Activated CD8-positive, alpha-beta memory T cell treated with anti-CD3 and anti-CD28 coated beads for 36 hours (primary cell): ENCODE results near the gene NSRP1. TPM values are rescaled to one million over a fixed set of nuclear protein-coding genes. Genes with fewer than 3 reads are reported as not detected.
"Not testable (repeated sequence)": the region's sequence is repeated elsewhere in the genome, so short reads cannot be mapped to it uniquely, and the experiment has no call there.

Source experiments
- CTCF ChIA-PET: fragments of 350-600 bp; sonication (Branson Sonifier 250); formaldehyde crosslinking; loops from one replicate; lab custom pipeline; 2021; ENCODE audit warnings: antibody characterized with exemption; lab: Charles Lee
- POLR2A ChIA-PET: fragments of 350-600 bp; sonication (Branson Sonifier 250); formaldehyde crosslinking; loops from one replicate; lab custom pipeline; 2021; ENCODE audit warnings: antibody characterized with exemption; lab: Charles Lee
- total RNA-seq, 2 experiments: library from RNA; stranded (reverse); gene quantifications; one replicate each; pipeline ENCODE4 v1.2.3, GENCODE V29; 2021

NSRP1 gene
- total RNA-seq, 2 experiments from 2014 or later = 25.3 to 26.2 TPM

- ChIA-PET CTCF (interaction anchor here (0.6 to 0.9 kb wide), 2 partner anchors 172 to 741 kb away, joined by 3 read pairs; no protein-coding TSS in a partner anchor), POLR2A (interaction anchor here (0.6 kb wide), 1 partner anchor 60 kb away, joined by 3 read pairs; no protein-coding TSS in a partner anchor)
Observed at GRCh38 chr17:30164531-30164930, 47.9 kb downstream of the NSRP1 start.

GRCh38 chr17:30165147-30165546 lies 48.5 kb downstream of the NSRP1 start:
- ChIA-PET CTCF (no interaction called here), POLR2A (no interaction called here)

- CTCF ChIA-PET = no interaction called here
- POLR2A ChIA-PET = no interaction called here
Observed at GRCh38 chr17:30165960-30166359, 49.3 kb downstream of the NSRP1 start.

- ChIA-PET CTCF (interaction anchor here (0.8 to 1.4 kb wide), 2 partner anchors 166 to 268 kb away, joined by 3 read pairs; no protein-coding TSS in a partner anchor), POLR2A (interaction anchor here (0.6 kb wide), 1 partner anchor 184 kb away, joined by 3 read pairs; no protein-coding TSS in a partner anchor)
Observed at GRCh38 chr17:30170415-30170987, 53.9 kb downstream of the NSRP1 start.

- ChIA-PET CTCF (interaction anchor here (0.7 to 1.6 kb wide), 2 partner anchors 37 to 67 kb away, joined by 3 to 5 read pairs; no protein-coding TSS in a partner anchor), POLR2A (interaction anchor here (0.7 kb wide), 1 partner anchor 119 kb away, joined by 3 read pairs; the partner anchor contains the start of gene BLMH)
Observed at GRCh38 chr17:30172560-30172959, 55.9 kb downstream of the NSRP1 start.

- ChIA-PET CTCF (interaction anchor here (1.6 kb wide), 1 partner anchor 68 kb away, joined by 5 read pairs; no protein-coding TSS in a partner anchor), POLR2A (no interaction called here)
Observed at GRCh38 chr17:30173649-30174048, 57.0 kb downstream of the NSRP1 start.

GRCh38 chr17:30174556-30174955 lies 57.9 kb downstream of the NSRP1 start:
- POLR2A ChIA-PET = no interaction called here
- CTCF ChIA-PET = no interaction called here

GRCh38 chr17:30176855-30177254 lies 60.2 kb downstream of the NSRP1 start:
- ChIA-PET CTCF (no interaction called here), POLR2A (no interaction called here)

GRCh38 chr17:30186761-30187160 lies 70.1 kb downstream of the NSRP1 start:
- POLR2A ChIA-PET = no interaction called here
- CTCF ChIA-PET = no interaction called here

GRCh38 chr17:30187573-30187972 lies 71.0 kb downstream of the NSRP1 start:
- ChIA-PET CTCF (no interaction called here), POLR2A (no interaction called here)

- CTCF ChIA-PET = no interaction called here
- POLR2A ChIA-PET = no interaction called here
Observed at GRCh38 chr17:30188211-30188939, 71.8 kb downstream of the NSRP1 start.

GRCh38 chr17:30191072-30191471 lies 74.5 kb downstream of the NSRP1 start:
- CTCF ChIA-PET = interaction anchor here (0.5 kb wide), 1 partner anchor 147 kb away, joined by 4 read pairs; no protein-coding TSS in a partner anchor
- POLR2A ChIA-PET = no interaction called here

- CTCF ChIA-PET = interaction anchor here (0.6 kb wide), 1 partner anchor 17 kb away, joined by 4 read pairs; no protein-coding TSS in a partner anchor
- POLR2A ChIA-PET = no interaction called here
Observed at GRCh38 chr17:30196504-30196903, 79.9 kb downstream of the NSRP1 start.

GRCh38 chr17:30197416-30197815 lies 80.8 kb downstream of the NSRP1 start:
- POLR2A ChIA-PET = no interaction called here
- CTCF ChIA-PET = no interaction called here

- POLR2A ChIA-PET = interaction anchor here (0.5 kb wide), 1 partner anchor 47 kb away, joined by 5 read pairs; no protein-coding TSS in a partner anchor
- CTCF ChIA-PET = no interaction called here
Observed at GRCh38 chr17:30199600-30199999, 83.0 kb downstream of the NSRP1 start.

- CTCF ChIA-PET = no interaction called here
- POLR2A ChIA-PET = no interaction called here
Observed at GRCh38 chr17:30200106-30200505, 83.5 kb downstream of the NSRP1 start.

- CTCF ChIA-PET, POLR2A ChIA-PET: not testable (repeated sequence)
Observed at GRCh38 chr17:30200656-30201055, 84.0 kb downstream of the NSRP1 start.

GRCh38 chr17:30203471-30203981 lies 86.9 kb downstream of the NSRP1 start:
- POLR2A ChIA-PET = no interaction called here
- CTCF ChIA-PET = no interaction called here

- ChIA-PET POLR2A (no interaction called here), CTCF (no interaction called here)
Observed at GRCh38 chr17:30207655-30208054, 91.0 kb downstream of the NSRP1 start.

GRCh38 chr17:30208214-30208613 lies 91.6 kb downstream of the NSRP1 start:
- POLR2A ChIA-PET = no interaction called here
- CTCF ChIA-PET = no interaction called here
